C4-2B (cell line): ENCODE data around the gene SLC38A6.

ENCODE experiments used
- CTCF ChIP-seq: fragments of 450-650 bp; conservative IDR thresholded peaks from 2 replicates; pipeline ENCODE4 v1.5.1; 2017; ENCODE audit warnings: mild to moderate bottlenecking
- ZFX ChIP-seq: fragments of 450-650 bp; IDR thresholded peaks from 2 replicates; pipeline ENCODE4 v1.6.1; 2017

GRCh38 chr14:61064210-61064609 is 83.2 kb downstream of the SLC38A6 start:
- TF ChIP-seq CTCF: peak; percentile 22
- TF ChIP-seq ZFX: no peak
